Measurements from ENCODE around the gene C1orf198. TPM values are rescaled to one million over a fixed set of nuclear protein-coding genes. Genes with fewer than 3 reads are reported as not detected.

The C1orf198 gene
- total and polyA plus RNA-seq, 5 experiments from 2014 or later, result 5.5 to 8.9 (median 7.0) TPM

DNA sequence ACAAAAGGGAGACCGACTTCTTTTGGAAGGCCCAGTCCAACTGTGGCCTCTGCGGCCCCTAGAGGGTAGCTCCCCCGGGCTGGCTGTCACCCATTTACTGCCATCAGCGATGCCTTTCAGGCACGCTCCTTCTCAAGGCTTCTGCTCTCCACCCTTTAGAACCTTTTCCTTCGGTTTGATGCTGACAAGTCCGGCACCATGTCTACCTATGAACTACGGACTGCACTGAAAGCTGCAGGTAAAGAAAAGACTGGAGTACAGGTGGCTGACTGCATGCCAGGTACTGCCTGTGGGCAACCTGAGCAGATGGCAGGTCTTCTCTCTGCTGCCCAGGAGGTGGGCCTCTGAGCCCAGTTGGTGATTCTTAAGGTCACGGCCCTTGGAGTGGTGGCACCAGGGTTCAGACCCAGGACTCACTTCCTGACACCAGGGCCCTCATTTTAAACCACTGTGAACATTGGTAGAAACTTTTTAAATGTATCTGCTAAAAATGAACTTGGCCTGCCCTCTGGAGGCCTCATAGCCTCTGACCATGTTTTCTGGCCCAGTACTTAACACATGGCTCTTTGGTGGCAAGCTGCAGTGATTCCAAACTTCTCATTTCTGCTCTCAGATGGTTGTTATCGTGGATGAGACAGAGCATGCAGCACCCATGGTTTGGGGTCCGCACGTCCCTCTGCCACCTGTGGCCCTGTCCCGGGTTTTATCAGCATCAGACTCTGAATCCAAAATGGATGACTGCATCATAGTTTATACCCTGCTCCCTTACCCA lies 75.4 kb downstream of the C1orf198 start:
- no peak overlapping the region for H3K27ac Mint-ChIP-seq
- DNase-seq (no peak), ATAC-seq (no peak)
- H3K4me3 Mint-ChIP-seq, result no peak overlapping the region
- POLR2A ChIA-PET, result no interaction called here
- H3K4me1 Mint-ChIP-seq, result peaks cover 0 to 3% (median 0%) of the 10 kb centered on the region in 4 donors
- peaks cover 8 to 39% (median 22%) of the 10 kb centered on the region in 5 donors for H3K27me3 Mint-ChIP-seq
- H3K9me3 Mint-ChIP-seq, result no peaks in the 10 kb centered on the region
- H3K36me3 Mint-ChIP-seq, result no peaks in the 10 kb centered on the region

- DNase-seq (no peak), ATAC-seq (no peak)
- Mint-ChIP-seq H3K4me3 (no peak overlapping the region), H3K27me3 (peaks cover 8 to 35% (median 22%) of the 10 kb centered on the region in 5 donors), H3K4me1 (peaks cover 0 to 3% (median 0%) of the 10 kb centered on the region in 4 donors), H3K36me3 (no peaks in the 10 kb centered on the region), H3K9me3 (no peaks in the 10 kb centered on the region), H3K27ac (no peak overlapping the region)
- POLR2A ChIA-PET, result no interaction called here
Observed at GRCh38 chr1:230791986-230792564, 76.2 kb downstream of the C1orf198 start.

DNA sequence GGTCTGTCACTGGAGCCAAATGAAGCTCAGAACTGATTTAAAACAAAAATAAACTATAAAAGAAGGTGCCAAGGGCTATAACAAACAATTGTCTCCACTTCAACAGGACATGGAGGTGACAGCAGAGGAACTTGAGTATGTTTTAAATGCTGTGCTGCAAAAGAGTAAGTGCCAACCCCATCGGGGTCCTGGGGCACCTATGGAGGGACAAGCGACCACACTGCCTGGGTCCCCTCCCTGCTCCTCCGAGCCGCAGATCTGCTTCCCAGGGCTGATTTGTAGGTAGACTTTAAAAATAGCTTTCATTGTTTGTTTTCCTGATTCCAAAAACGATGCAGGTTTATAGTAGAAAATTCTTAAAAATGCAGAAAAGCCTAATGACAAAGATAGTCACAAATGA lies 78.3 kb downstream of the C1orf198 start:
- Mint-ChIP-seq H3K4me1 (peaks cover 0 to 3% (median 0%) of the 10 kb centered on the region in 4 donors), H3K9me3 (peaks cover 0 to 3% (median 0%) of the 10 kb centered on the region in 9 donors), H3K27ac (no peak overlapping the region), H3K36me3 (no peaks in the 10 kb centered on the region), H3K4me3 (no peak overlapping the region), H3K27me3 (peaks cover 7 to 35% (median 19%) of the 10 kb centered on the region in 5 donors)
- no peak for DNase-seq
- POLR2A ChIA-PET, result no interaction called here
- ATAC-seq, result no peak

- H3K4me3 Mint-ChIP-seq, result no peak overlapping the region
- peaks cover 0 to 4% (median 0%) of the 10 kb centered on the region in 9 donors for H3K9me3 Mint-ChIP-seq
- DNase-seq (no peak), ATAC-seq (no peak)
- no peaks in the 10 kb centered on the region for H3K36me3 Mint-ChIP-seq
- POLR2A ChIA-PET, result no interaction called here
- H3K4me1 Mint-ChIP-seq, result peaks cover 0 to 3% (median 0%) of the 10 kb centered on the region in 4 donors
- peak overlapping the region in 1 of 10 donors; percentile 16 for H3K27ac Mint-ChIP-seq
- peaks cover 7 to 34% (median 16%) of the 10 kb centered on the region in 5 donors for H3K27me3 Mint-ChIP-seq
Observed at GRCh38 chr1:230788561-230789275, 79.6 kb downstream of the C1orf198 start.

DNA sequence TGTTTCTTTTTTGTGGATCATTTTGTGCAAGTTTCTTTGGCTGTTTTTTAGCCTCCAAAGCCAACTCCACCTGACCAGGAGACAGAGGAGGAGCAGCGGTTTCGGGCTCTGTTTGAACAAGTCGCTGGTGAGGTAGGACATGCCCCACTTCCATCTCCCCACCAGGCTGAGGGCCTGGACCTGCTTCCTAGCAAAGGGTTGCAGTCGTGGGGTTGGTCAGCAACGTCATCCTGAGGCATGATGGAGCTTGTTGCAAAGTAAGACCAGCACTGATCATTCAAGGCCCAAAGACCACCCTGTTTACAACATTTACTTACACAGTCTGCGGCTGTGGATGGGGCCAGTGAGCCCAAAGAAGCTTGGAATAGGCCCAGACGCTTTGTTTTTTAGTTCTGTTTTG lies 80.8 kb downstream of the C1orf198 start:
- Mint-ChIP-seq H3K4me3 (no peak overlapping the region), H3K27ac (no peak overlapping the region), H3K4me1 (peaks cover 0 to 3% (median 0%) of the 10 kb centered on the region in 4 donors), H3K27me3 (peaks cover 7 to 26% (median 12%) of the 10 kb centered on the region in 5 donors), H3K36me3 (no peaks in the 10 kb centered on the region), H3K9me3 (peaks cover 0 to 4% (median 0%) of the 10 kb centered on the region in 9 donors)
- DNase-seq (no peak), ATAC-seq (no peak)
- POLR2A ChIA-PET, result no interaction called here

Other genes starting within 250 kb of the C1orf198 start
- 10 to 100 TPM; 48.0 to 50.2 TPM for gene COG2, start 226.0 kb downstream of the C1orf198 start, total RNA-seq
- 10 to 100 TPM; 30.4 to 40.4 (median 30.8) TPM for gene COG2, start 226.0 kb downstream of the C1orf198 start, polyA plus RNA-seq
- gene AGT, start 154.4 kb downstream of the C1orf198 start, total RNA-seq, result not detected
- not detected for gene AGT, start 154.4 kb downstream of the C1orf198 start, polyA plus RNA-seq
- not detected for gene CAPN9, start 121.1 kb downstream of the C1orf198 start, total RNA-seq
- not detected for gene CAPN9, start 121.1 kb downstream of the C1orf198 start, polyA plus RNA-seq
- gene TTC13, start 110.3 kb upstream of the C1orf198 start, total RNA-seq, result 10 to 100 TPM; 46.6 to 50.0 TPM
- gene TTC13, start 110.3 kb upstream of the C1orf198 start, polyA plus RNA-seq, result 10 to 100 TPM in 1 of 3 donors, 1 to 10 TPM in 2; 6.9 to 10.4 (median 8.0) TPM
- 10 to 100 TPM; 10.6 to 13.4 TPM for gene ARV1, start 110.6 kb upstream of the C1orf198 start, total RNA-seq
- gene ARV1, start 110.6 kb upstream of the C1orf198 start, polyA plus RNA-seq, result 10 to 100 TPM; 30.1 to 35.2 (median 30.9) TPM
- 1 to 10 TPM; 8.7 to 9.3 TPM for gene FAM89A, start 171.7 kb upstream of the C1orf198 start, total RNA-seq
- gene FAM89A, start 171.7 kb upstream of the C1orf198 start, polyA plus RNA-seq, result 10 to 100 TPM in 1 of 3 donors, 1 to 10 TPM in 2; 7.4 to 11.1 (median 9.5) TPM